ENCODE measurements around the gene PCSK4.

Gene PCSK4

DNA sequence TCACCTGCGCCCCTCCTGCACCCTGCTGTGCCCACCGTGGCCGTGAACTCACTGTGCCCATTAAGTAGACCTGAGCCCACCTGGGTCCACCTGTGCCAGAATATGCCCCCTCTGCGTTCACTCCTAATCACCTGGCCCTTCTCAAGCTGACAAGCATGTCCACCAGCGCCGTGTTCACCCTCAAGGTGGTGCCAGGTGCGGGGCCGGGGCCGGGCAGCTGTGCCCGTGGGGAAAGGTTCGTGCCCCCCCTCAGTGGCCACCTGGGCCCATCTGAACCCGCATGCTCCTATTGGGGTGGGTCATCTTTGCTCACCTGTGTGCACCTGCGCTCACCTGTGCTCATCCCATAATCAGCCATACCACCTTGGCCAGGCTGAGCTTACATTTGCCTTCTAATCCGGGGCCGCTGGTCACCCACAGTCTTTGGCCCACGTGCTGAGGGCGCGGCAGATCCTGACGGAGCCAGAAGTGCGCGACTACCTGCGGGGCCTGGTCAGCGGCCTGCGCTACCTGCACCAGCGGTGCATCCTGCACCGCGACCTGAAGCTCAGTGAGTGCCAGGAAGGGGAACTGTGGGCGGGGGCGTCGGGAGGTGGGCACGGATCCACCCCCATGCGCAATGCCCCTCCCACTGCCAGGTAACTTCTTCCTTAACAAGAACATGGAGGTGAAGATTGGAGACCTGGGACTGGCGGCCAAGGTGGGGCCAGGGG lies 36.1 kb upstream of the PCSK4 start:
- ChIA-PET POLR2A (no interaction called here), CTCF (no interaction called here)
- DNase-seq (ENCODE audit: extremely low spot score) = no peak
- TF ChIP-seq ZNF384 (IDR thresholded peaks at IDR 0.05) = no peak
- no peak for TF ChIP-seq NFRKB (IDR thresholded peaks at IDR 0.05)
- no peak for TF ChIP-seq ARNT (IDR thresholded peaks at IDR 0.05)
- TF ChIP-seq FOXM1 (IDR thresholded peaks at IDR 0.05; ENCODE audit: borderline replicate concordance) = no peak
- TF ChIP-seq SUZ12 (IDR thresholded peaks at IDR 0.05) = no peak
- no peak for TF ChIP-seq TARDBP (IDR thresholded peaks at IDR 0.05)
- no peak for TF ChIP-seq FOXK2 (IDR thresholded peaks at IDR 0.05)
- TF ChIP-seq, protein P1, sequence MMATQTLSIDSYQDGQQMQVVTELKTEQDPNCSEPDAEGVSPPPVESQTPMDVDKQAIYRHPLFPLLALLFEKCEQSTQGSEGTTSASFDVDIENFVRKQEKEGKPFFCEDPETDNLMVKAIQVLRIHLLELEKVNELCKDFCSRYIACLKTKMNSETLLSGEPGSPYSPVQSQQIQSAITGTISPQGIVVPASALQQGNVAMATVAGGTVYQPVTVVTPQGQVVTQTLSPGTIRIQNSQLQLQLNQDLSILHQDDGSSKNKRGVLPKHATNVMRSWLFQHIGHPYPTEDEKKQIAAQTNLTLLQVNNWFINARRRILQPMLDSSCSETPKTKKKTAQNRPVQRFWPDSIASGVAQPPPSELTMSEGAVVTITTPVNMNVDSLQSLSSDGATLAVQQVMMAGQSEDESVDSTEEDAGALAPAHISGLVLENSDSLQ (IDR thresholded peaks at IDR 0.05) = no peak
- no peak for TF ChIP-seq HDGF (IDR thresholded peaks at IDR 0.05; ENCODE audit: borderline replicate concordance)

DNA sequence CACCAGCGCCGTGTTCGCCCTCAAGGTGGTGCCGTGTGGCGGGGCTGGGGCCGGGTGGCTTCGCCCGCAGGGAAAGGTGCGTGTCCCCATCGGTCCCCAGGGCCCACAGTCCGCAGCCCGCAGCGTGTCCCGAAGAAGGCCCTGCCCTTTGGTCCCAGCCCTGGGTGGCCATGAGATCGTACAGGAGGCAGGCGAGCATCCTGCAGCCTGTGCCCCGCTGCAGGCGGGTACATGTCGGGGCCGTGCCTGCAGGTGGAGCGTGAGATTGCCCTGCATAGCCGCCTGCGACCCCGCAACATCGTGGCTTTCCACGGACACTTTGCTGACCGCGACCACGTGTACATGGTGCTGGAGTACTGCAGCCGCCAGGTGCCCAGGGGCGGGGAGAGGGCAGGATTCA lies 35.2 kb upstream of the PCSK4 start:
- TF ChIP-seq L3MBTL2 (conservative IDR thresholded peaks at IDR 0.05) = no peak
- POLR2A ChIA-PET = no interaction called here
- CTCF ChIA-PET = no interaction called here
- DNase-seq (ENCODE audit: extremely low spot score) = no peak

DNA sequence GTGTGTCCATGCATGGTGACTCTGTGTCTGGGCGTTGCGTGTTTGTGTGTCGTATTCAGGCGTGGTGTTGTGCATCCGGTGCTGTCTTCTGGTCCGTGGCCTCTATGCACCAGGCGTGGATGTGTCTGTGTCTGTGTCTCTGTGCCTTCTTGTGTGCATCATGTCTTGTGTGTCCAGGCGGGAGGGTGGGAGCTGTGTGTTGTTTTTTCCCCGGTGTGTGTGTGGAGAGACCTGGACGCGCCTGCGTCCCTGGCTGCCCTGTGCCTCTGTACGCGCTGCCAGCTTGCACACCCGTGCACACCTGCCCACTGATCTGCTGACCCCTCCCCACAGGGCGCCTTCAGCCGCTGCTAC lies 34.8 kb upstream of the PCSK4 start:
- POLR2A ChIA-PET = no interaction called here
- no peak for TF ChIP-seq CTBP1 (IDR thresholded peaks at IDR 0.05; ENCODE audit: borderline replicate concordance)
- no peak for TF ChIP-seq ELF4 (IDR thresholded peaks at IDR 0.05)
- TF ChIP-seq TARDBP (IDR thresholded peaks at IDR 0.05) = no peak
- TF ChIP-seq FOXM1 (IDR thresholded peaks at IDR 0.05; ENCODE audit: borderline replicate concordance) = no peak
- no peak for TF ChIP-seq LEF1 (IDR thresholded peaks at IDR 0.05; ENCODE audit: borderline replicate concordance)
- no peak for TF ChIP-seq HDGF (IDR thresholded peaks at IDR 0.05; ENCODE audit: borderline replicate concordance)
- no peak for TF ChIP-seq ARNT (IDR thresholded peaks at IDR 0.05)
- no peak for TF ChIP-seq ZNF384 (IDR thresholded peaks at IDR 0.05)
- TF ChIP-seq, protein P1 (IDR thresholded peaks at IDR 0.05) = no peak
- TF ChIP-seq FOXK2 (IDR thresholded peaks at IDR 0.05) = no peak
- TF ChIP-seq BHLHE40 (IDR thresholded peaks at IDR 0.05; ENCODE audit: borderline replicate concordance) = no peak
- TF ChIP-seq SP1 (IDR thresholded peaks at IDR 0.05) = no peak
- no peak for TF ChIP-seq FOXA1 (IDR thresholded peaks at IDR 0.05)
- TF ChIP-seq L3MBTL2 (conservative IDR thresholded peaks at IDR 0.05) = no peak
- no peak for TF ChIP-seq SUZ12 (IDR thresholded peaks at IDR 0.05)
- TF ChIP-seq NFRKB (IDR thresholded peaks at IDR 0.05) = no peak
- CTCF ChIA-PET = no interaction called here
- DNase-seq (ENCODE audit: extremely low spot score) = no peak

DNA sequence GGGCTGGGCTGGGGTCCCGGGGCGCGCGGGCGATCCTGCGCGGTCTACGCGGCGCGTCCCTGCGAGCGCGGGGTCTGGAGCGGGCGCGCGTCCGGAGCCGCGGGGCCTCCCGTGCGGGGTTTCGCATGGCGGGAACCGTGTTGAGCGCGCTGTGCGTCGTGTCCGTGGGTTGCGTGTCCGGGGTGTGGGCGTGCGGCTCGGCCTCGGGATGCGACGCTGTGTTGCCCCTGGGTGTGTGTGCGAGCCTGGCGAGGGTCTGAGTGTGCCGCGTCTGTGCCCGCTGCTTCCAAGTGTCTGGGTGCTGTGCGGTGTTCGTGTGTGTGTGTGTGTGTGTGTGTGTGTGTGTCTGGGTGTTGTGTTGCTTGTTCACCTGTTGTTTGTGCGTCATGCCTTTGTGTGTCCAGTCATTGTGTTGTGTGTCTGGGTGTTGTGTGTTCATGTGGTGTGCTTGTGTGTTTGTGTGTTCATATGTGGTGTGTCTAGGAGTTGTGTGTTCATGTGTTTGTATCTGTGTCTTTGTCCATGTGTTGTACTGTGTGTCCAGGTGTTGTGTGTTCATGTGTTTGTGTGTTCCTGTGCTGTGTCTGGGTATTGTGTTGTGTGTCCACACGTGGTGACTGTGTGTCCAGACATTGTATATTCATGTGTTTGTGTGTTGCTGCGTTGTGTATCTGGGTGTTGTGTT lies 34.3 kb upstream of the PCSK4 start:
- CTCF ChIA-PET = no interaction called here
- POLR2A ChIA-PET = no interaction called here
- DNase-seq (ENCODE audit: extremely low spot score) = no peak
- TF ChIP-seq SP1 (IDR thresholded peaks at IDR 0.05) (no peak), L3MBTL2 (conservative IDR thresholded peaks at IDR 0.05) (no peak; the same call in 1 of the 2 replicates), BHLHE40 (IDR thresholded peaks at IDR 0.05; ENCODE audit: borderline replicate concordance) (no peak), HDGF (IDR thresholded peaks at IDR 0.05; ENCODE audit: borderline replicate concordance) (no peak), FOXK2 (IDR thresholded peaks at IDR 0.05) (no peak), CTBP1 (IDR thresholded peaks at IDR 0.05; ENCODE audit: borderline replicate concordance) (no peak), ELF4 (IDR thresholded peaks at IDR 0.05) (no peak), LEF1 (IDR thresholded peaks at IDR 0.05; ENCODE audit: borderline replicate concordance) (no peak), TARDBP (IDR thresholded peaks at IDR 0.05) (no peak; the same call in 1 of the 2 replicates), SUZ12 (IDR thresholded peaks at IDR 0.05) (no peak), FOXM1 (IDR thresholded peaks at IDR 0.05; ENCODE audit: borderline replicate concordance) (no peak), NFRKB (IDR thresholded peaks at IDR 0.05) (no peak), ZNF384 (IDR thresholded peaks at IDR 0.05) (no peak), FOXA1 (IDR thresholded peaks at IDR 0.05) (no peak), ARNT (IDR thresholded peaks at IDR 0.05) (no peak)
- TF ChIP-seq, protein P1 (IDR thresholded peaks at IDR 0.05) = no peak

DNA sequence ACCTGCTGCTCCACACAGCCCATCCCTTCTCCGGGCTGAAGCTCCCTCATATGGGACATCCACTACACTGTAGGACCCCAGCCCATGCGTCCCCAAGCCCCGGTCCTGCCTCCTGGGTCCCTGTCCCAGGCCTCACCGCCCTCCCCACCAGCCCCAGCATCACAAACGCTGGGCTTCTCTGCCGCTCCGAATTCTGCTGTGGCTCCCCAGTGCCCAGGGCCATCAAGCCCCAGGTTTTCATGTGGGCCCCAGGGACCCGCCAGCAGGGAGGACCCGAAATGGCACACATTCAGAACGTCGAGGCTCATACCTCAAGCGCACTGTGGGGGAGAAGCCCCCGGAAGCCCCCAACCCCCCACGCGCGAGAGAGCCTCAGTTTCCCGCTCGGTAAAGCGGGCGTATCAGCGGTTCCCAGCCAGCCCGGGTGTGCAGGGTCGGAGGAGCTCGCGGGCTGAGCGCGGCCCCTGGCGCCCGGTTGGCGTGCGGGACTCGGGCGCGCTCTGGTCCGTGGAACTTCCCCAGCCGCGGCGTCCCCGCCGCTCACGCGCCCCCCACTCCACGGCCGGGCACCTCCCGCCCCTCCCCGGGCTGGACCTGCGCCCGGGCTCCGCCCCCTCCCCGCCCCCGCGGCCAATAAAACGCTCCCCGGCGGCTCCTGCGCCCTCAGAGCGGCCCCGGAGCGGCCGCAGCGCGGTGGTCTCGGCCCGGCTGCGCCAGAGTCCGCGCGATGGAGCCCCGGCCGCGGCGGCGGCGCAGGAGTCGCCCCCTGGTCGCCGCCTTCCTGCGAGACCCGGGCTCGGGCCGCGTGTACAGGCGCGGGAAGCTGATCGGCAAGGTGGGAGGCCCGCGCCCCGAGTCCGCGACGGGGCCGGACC lies 33.5 kb upstream of the PCSK4 start, which contains the start of gene PLK5:
PLK5 (plus strand) TSS at position 666 of the 875 bp plus-strand sequence. CDS start 2,920 bp downstream, outside the sequence.
- CTCF ChIA-PET = no interaction called here
- DNase-seq (ENCODE audit: extremely low spot score) = no peak
- TF ChIP-seq CTBP1 (IDR thresholded peaks at IDR 0.05; ENCODE audit: borderline replicate concordance) (no peak), SUZ12 (IDR thresholded peaks at IDR 0.05) (no peak), SP1 (IDR thresholded peaks at IDR 0.05) (no peak), ZNF384 (IDR thresholded peaks at IDR 0.05) (no peak), FOXK2 (IDR thresholded peaks at IDR 0.05) (no peak), TARDBP (IDR thresholded peaks at IDR 0.05) (no peak), HDGF (IDR thresholded peaks at IDR 0.05; ENCODE audit: borderline replicate concordance) (no peak), LEF1 (IDR thresholded peaks at IDR 0.05; ENCODE audit: borderline replicate concordance) (no peak), L3MBTL2 (conservative IDR thresholded peaks at IDR 0.05) (no peak), BHLHE40 (IDR thresholded peaks at IDR 0.05; ENCODE audit: borderline replicate concordance) (no peak)
- TF ChIP-seq, protein P1 (IDR thresholded peaks at IDR 0.05) = no peak
- POLR2A ChIA-PET = no interaction called here
